ENCODE results near the gene ZNF484.

DNA sequence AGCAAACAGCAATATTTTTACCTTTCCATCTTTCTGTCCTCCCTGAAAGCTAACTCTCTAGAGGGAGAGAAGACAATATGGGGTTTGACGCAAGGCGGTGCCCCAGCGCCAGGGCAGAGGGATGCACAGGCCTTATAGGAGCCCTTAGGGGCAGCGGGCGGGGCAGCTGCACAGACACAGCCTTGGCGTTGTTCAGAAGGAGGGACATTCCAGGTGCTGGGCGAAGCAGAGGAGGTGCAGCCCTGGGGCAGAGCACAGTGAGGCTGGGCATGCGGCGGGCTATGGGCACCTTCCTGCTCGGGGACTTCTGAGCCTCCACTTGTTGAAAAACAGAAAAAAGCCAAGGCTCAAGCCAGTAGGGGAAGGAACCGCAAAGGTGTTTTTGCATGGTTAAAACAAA lies 79.5 kb downstream of the ZNF484 start:
- TF ChIP-seq, protein P1, sequence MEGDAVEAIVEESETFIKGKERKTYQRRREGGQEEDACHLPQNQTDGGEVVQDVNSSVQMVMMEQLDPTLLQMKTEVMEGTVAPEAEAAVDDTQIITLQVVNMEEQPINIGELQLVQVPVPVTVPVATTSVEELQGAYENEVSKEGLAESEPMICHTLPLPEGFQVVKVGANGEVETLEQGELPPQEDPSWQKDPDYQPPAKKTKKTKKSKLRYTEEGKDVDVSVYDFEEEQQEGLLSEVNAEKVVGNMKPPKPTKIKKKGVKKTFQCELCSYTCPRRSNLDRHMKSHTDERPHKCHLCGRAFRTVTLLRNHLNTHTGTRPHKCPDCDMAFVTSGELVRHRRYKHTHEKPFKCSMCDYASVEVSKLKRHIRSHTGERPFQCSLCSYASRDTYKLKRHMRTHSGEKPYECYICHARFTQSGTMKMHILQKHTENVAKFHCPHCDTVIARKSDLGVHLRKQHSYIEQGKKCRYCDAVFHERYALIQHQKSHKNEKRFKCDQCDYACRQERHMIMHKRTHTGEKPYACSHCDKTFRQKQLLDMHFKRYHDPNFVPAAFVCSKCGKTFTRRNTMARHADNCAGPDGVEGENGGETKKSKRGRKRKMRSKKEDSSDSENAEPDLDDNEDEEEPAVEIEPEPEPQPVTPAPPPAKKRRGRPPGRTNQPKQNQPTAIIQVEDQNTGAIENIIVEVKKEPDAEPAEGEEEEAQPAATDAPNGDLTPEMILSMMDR (IDR thresholded peaks at IDR 0.05; ENCODE audit: poor library complexity, severe bottlenecking) = no peak
- TF ChIP-seq MXI1 (conservative IDR thresholded peaks at IDR 0.05; ENCODE audit: poor library complexity, severe bottlenecking) = no peak
